Body of pancreas (tissue), 4 donors: ENCODE data around the gene BANF2.

Source experiments
- CTCF ChIP-seq, 7 experiments: fragments of 450-650 bp in 4 of 7; fragments of 200-600 bp in 3 of 7; sonication (generic) in 3 of 7; IDR thresholded peaks; one replicate each; pipeline ENCODE4 v1.5.1; 2016 to 2019; ENCODE audit warnings: antibody characterized with exemption in 7 of 7
- POLR2A ChIP-seq, 3 donors: fragments of 450-650 bp; IDR thresholded peaks; one replicate each; pipeline ENCODE4 v1.6.1; 2016; ENCODE audit warnings: antibody characterized with exemption in 3 of 3, mild to moderate bottlenecking in 2 of 3

GRCh38 chr20:17691758-17692157 lies 8.0 kb upstream of the BANF2 start:
- TF ChIP-seq CTCF (IDR thresholded peaks at IDR 0.05) (no peak), POLR2A (IDR thresholded peaks at IDR 0.05) (no peak)
